ENCODE measurements around the gene PIGL. TPM values are rescaled to one million over a fixed set of nuclear protein-coding genes. Genes with fewer than 3 reads are reported as not detected.
"Not testable (repeated sequence)": the region's sequence is repeated elsewhere in the genome, so short reads cannot be mapped to it uniquely, and the experiment has no call there.

The PIGL gene
- total and polyA plus RNA-seq, 9 donors, result 10.7 to 18.7 (median 14.9) TPM

DNA sequence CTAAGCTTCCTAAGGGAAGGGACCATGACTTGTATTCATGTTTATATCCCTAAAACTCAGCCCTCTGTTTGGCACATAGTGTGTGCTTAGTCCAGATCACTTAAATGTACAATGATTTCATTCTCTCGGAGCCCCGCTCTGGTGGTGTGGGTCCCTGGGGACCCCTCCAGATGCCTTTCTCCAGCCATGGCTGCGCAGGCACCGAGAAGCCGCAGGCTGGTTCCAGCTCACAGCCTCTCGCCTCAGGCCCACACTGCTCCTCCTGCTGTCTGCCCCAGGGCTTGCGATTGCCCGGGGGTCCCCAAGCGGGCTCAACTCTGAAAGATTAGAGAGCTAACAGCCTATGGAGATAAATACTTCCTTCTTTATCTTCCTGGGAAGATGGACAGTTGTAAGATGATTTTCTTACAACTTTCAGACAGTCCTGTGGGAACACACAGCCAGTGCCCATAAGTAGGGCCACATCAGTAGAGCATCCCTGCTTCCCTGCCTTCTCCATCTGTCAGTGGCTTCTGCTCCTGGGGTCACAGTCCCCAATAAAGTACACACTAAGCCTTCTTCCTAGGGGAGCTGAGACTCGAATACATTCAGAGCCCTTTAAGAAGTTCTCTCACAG lies 70.0 kb downstream of the PIGL start:
- no peaks in the 10 kb centered on the region for H3K36me3 ChIP-seq (ENCODE audit: control insufficient read depth, insufficient read depth, low read length)
- no peaks in the 10 kb centered on the region for H3K27me3 ChIP-seq (ENCODE audit: control insufficient read depth, insufficient read depth, low read length)
- WGBS (ENCODE audit: insufficient coverage), result 59% methylated on average over 3 of the region's 10 CpGs
- no peak for DNase-seq
- peak overlapping the region; percentile 73 for H3K27ac ChIP-seq (ENCODE audit: low read length)
- H3K4me3 ChIP-seq (ENCODE audit: low read length), result no peak overlapping the region
- peaks cover 17% of the 10 kb centered on the region for H3K4me1 ChIP-seq (ENCODE audit: control insufficient read depth, insufficient read depth, low read length)
- no peaks in the 10 kb centered on the region for H3K9me3 ChIP-seq (replicated peaks; ENCODE audit: control insufficient read depth, low read depth, low read length)

DNA sequence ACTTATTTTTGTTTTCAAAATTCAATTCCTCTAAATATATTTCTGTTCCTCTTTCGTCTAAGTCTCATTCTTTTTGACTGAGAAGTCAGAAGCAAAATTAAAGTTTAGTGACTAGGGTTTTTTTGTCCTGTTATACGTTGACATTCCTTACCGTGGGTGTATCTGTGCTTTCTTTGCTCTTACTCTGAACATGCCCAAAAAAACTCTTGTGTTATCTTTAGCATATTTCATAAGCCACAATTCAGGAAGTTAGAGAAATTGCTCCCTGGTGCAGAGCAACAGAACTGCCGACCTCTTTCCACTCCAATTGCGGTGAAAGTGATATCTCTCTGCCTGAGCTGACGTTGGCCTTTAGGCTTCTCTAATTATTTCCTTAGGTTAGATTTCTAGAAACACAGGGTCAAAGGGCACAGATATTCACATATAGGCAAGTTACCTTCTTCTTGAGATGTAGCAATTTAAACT lies 70.6 kb downstream of the PIGL start:
- no peak overlapping the region for H3K4me3 ChIP-seq (ENCODE audit: low read length)

DNA sequence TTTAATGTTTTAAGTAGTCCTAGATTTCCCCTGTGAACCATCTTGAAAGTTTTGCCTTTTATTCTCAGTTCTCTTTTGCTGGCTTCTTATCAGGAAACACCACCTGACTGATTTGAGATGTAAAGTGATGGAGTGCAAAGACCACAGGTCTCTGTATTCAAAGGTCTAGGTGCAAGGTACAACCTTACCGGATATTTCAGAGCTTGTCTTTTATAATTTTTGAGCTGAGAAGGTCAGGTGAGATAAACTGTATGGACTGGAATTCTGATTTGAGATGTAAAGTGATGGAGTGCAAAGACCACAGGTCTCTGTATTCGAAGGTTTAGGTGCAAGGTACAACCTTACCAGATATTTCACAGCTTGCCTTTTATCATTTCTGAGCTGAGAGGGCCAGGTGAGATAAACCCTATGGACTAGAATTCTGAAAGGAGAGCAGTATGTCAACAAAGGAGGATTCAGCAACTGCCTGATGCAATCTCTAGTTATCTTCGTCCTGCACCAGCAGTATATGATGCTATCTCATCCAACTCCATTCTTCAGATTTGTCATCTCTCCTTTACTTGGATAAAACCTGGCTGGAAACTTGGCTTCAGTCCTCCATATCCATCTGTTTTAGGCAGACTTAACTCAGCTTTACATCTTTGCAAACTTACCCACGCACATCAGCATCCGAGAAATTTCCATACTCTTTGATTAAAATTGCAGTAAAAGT lies 72.0 kb downstream of the PIGL start:
- H3K27me3 ChIP-seq (ENCODE audit: control insufficient read depth, insufficient read depth, low read length), result no peaks in the 10 kb centered on the region
- H3K4me1 ChIP-seq (ENCODE audit: control insufficient read depth, insufficient read depth, low read length), result peaks cover 17% of the 10 kb centered on the region
- no peaks in the 10 kb centered on the region for H3K9me3 ChIP-seq (replicated peaks; ENCODE audit: control insufficient read depth, low read depth, low read length)
- 75% methylated on average over 2 of the region's 5 CpGs for WGBS (ENCODE audit: insufficient coverage)
- no peak overlapping the region for H3K4me3 ChIP-seq (ENCODE audit: low read length)
- H3K27ac ChIP-seq (ENCODE audit: low read length), result no peak overlapping the region
- H3K36me3 ChIP-seq (ENCODE audit: control insufficient read depth, insufficient read depth, low read length), result no peaks in the 10 kb centered on the region
- DNase-seq, result peak; percentile 54

More for the DNA sequence above, 70.6 kb downstream of the PIGL start:
- Histone ChIP-seq H3K9me3 (replicated peaks; ENCODE audit: control insufficient read depth, low read depth, low read length) (no peaks in the 10 kb centered on the region), H3K36me3 (ENCODE audit: control insufficient read depth, insufficient read depth, low read length) (no peaks in the 10 kb centered on the region), H3K27ac (ENCODE audit: low read length) (no peak overlapping the region), H3K27me3 (ENCODE audit: control insufficient read depth, insufficient read depth, low read length) (no peaks in the 10 kb centered on the region), H3K4me1 (ENCODE audit: control insufficient read depth, insufficient read depth, low read length) (peaks cover 17% of the 10 kb centered on the region)
- WGBS (ENCODE audit: insufficient coverage), result no CpG with 5 or more reads among the region's 6 CpGs
- peak; percentile 61 for DNase-seq

DNA sequence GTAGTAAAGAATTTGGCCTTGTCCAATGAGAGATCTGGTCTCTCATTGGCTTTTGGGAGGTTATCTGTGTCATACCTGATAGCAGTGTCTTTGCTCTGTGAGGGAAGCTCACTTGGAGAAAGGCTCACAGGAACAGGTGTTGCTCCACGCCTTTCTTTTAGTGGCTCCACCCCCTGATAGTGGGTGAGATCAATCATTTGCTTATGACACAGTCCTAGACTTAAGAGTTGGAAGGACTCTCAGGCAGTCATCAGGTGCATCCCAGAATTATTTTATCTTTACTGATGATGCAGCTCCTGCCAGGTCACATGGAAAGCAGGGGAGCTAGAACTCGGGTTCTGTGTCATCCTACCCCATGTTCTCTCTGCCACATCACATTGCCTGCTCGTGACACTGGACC lies 76.9 kb downstream of the PIGL start:
- no peak for DNase-seq
- Histone ChIP-seq H3K27me3 (ENCODE audit: control insufficient read depth, insufficient read depth, low read length) (no peaks in the 10 kb centered on the region), H3K9me3 (replicated peaks; ENCODE audit: control insufficient read depth, low read depth, low read length) (no peaks in the 10 kb centered on the region), H3K36me3 (ENCODE audit: control insufficient read depth, insufficient read depth, low read length) (no peaks in the 10 kb centered on the region), H3K4me1 (ENCODE audit: control insufficient read depth, insufficient read depth, low read length) (no peaks in the 10 kb centered on the region), H3K27ac (ENCODE audit: low read length) (no peak overlapping the region), H3K4me3 (ENCODE audit: low read length) (no peak overlapping the region)
- 81% methylated on average over 3 of the region's 3 CpGs for WGBS (ENCODE audit: insufficient coverage)

DNA sequence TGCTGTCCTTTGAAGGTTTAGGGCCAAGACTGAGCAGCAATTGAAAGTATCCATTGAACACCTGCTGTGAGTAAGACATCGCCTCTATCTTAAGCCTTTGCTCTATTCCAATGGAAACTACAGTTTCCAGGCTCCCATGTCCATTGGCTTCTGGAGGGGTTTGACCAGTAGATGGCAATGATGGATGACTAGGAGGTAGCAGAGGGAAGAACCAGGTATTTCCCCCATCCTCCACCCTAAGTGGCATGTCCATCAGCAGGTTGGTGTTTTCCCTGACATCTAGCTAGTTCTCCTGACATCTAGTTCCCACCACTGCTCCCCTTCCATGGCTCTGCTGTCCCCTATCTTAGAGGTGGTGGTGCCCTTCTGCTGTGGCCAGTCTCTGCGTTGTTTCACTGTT lies 77.5 kb downstream of the PIGL start:
- no peak for DNase-seq
- no peaks in the 10 kb centered on the region for H3K27me3 ChIP-seq (ENCODE audit: control insufficient read depth, insufficient read depth, low read length)
- no peak overlapping the region for H3K27ac ChIP-seq (ENCODE audit: low read length)
- no CpG with 5 or more reads among the region's 2 CpGs for WGBS (ENCODE audit: insufficient coverage)
- H3K9me3 ChIP-seq (replicated peaks; ENCODE audit: control insufficient read depth, low read depth, low read length), result no peaks in the 10 kb centered on the region
- no peak overlapping the region for H3K4me3 ChIP-seq (ENCODE audit: low read length)
- H3K4me1 ChIP-seq (ENCODE audit: control insufficient read depth, insufficient read depth, low read length), result no peaks in the 10 kb centered on the region
- peaks cover under 1% of the 10 kb centered on the region for H3K36me3 ChIP-seq (ENCODE audit: control insufficient read depth, insufficient read depth, low read length)

DNA sequence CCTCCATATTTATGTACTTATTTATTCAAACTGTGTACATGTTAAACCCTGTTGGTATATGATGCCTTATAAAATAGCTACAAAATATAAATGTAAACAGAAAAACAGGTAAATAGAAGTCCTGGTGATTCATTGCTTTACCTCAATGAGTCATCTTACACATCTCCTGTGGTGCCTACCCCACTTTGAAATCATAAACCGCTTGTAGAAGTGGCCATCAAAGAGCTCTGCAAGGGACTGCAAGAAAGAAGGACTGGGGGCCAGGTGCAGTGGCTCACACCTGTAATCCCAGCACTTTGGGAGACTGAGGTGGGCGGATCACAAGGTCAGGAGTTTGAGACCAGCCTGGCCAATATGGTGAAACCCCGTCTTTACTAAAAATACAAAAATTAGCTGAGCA lies 79.1 kb downstream of the PIGL start:
- H3K27me3 ChIP-seq (ENCODE audit: control insufficient read depth, insufficient read depth, low read length); H3K4me1 ChIP-seq (ENCODE audit: control insufficient read depth, insufficient read depth, low read length); H3K4me3 ChIP-seq (ENCODE audit: low read length); H3K27ac ChIP-seq (ENCODE audit: low read length); DNase-seq; H3K36me3 ChIP-seq (ENCODE audit: control insufficient read depth, insufficient read depth, low read length); H3K9me3 ChIP-seq (replicated peaks; ENCODE audit: control insufficient read depth, low read depth, low read length): not testable (repeated sequence)
- WGBS (ENCODE audit: insufficient coverage), result no CpG with 5 or more reads among the region's 3 CpGs

DNA sequence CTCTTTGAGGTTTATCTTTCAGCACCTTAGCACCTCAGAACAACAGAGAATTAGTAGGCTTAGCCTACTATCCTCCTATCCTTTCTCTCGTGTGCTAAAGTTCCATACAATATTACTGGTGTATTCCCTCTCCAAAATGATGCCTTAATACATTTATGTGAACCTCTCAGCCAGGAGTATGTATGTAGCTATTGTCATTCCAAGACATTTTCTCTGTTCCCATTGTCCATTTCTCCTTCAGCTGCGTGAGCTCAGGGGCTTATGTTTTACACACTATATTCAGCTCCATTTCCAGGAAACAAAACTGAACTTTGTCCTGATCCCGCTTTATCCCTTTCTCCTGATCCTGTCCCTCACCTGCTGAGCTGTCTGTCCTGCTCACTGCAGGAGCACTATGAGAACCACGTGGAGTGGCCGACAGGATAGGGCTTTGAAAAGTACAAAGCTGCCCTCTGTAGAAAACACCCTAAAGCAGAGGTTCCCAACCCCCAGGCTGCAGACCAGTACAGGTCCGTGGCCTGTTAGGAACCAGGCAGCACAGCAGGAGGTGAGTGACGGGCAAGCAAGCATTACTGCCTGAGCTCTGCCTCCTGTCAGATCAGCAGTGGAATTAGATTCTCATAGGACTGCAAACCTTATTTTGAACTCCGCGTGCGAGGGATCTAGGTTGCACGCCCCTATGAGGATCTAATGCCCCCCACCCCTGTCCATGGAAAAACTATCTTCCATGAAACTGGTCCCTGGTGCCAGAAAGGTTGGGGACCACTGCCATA lies 80.5 kb downstream of the PIGL start:
- no peaks in the 10 kb centered on the region for H3K4me1 ChIP-seq (ENCODE audit: control insufficient read depth, insufficient read depth, low read length)
- 70% methylated on average over 10 of the region's 11 CpGs for WGBS (ENCODE audit: insufficient coverage)
- peaks cover 13% of the 10 kb centered on the region for H3K36me3 ChIP-seq (ENCODE audit: control insufficient read depth, insufficient read depth, low read length)
- DNase-seq, result no peak
- no peaks in the 10 kb centered on the region for H3K27me3 ChIP-seq (ENCODE audit: control insufficient read depth, insufficient read depth, low read length)
- H3K27ac ChIP-seq (ENCODE audit: low read length), result no peak overlapping the region
- H3K4me3 ChIP-seq (ENCODE audit: low read length), result no peak overlapping the region
- no peaks in the 10 kb centered on the region for H3K9me3 ChIP-seq (replicated peaks; ENCODE audit: control insufficient read depth, low read depth, low read length)

DNA sequence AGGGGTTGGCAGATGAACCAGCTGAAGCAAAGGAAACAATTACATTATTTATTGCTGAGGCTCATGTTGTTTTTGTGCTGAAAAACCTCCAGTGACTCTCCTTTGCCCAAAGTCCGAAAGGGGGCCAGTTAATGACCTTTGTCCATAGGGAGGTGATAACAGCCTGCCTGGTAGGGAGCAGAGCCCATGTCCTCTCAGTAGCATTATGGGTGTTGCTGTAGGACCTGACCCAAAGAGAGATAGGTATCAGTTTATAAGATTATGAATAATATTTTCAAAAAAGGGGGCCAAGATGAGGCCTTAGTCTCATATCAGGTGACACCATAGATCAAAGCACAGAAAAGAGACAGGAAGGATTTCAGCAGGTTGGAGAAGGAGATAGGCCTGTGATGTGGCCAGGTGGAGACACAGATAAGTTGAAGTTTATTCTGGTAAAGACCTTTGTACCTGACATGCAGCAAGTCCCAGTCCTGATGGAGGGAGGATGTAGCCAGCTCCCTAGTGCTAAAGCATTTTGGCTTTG lies 81.2 kb downstream of the PIGL start:
- Histone ChIP-seq H3K9me3 (replicated peaks; ENCODE audit: control insufficient read depth, low read depth, low read length) (no peaks in the 10 kb centered on the region), H3K27ac (ENCODE audit: low read length) (no peak overlapping the region), H3K4me1 (ENCODE audit: control insufficient read depth, insufficient read depth, low read length) (no peaks in the 10 kb centered on the region), H3K36me3 (ENCODE audit: control insufficient read depth, insufficient read depth, low read length) (peaks cover 17% of the 10 kb centered on the region), H3K4me3 (ENCODE audit: low read length) (no peak overlapping the region), H3K27me3 (ENCODE audit: control insufficient read depth, insufficient read depth, low read length) (no peaks in the 10 kb centered on the region)
- no peak for DNase-seq
- 80% methylated on average over 1 of the region's 1 CpG for WGBS (ENCODE audit: insufficient coverage)

DNA sequence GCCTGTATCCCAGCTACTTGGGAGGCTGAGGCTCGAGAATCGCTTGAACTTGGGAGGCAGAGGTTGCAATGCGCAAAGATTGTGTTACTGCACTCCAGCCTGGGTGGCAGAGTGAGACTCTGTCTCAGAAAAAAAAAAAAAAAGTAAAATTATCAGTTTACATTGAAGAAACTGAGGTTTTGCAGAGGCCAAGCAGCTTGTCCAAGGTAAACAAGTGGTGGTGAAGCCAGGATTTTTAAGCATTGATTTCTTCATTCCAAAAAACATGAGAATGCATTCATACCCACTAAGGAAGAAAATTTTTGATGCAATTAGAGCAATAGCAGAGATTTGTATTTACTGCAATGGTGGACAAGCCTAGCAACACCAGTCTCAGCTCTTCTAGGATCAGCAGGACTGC lies 83.5 kb downstream of the PIGL start:
- DNase-seq, result no peak
- peaks cover 18% of the 10 kb centered on the region for H3K36me3 ChIP-seq (ENCODE audit: control insufficient read depth, insufficient read depth, low read length)
- WGBS (ENCODE audit: insufficient coverage), result 100% methylated on average over 2 of the region's 3 CpGs
- H3K27ac ChIP-seq (ENCODE audit: low read length), result no peak overlapping the region
- no peaks in the 10 kb centered on the region for H3K9me3 ChIP-seq (replicated peaks; ENCODE audit: control insufficient read depth, low read depth, low read length)
- H3K4me3 ChIP-seq (ENCODE audit: low read length), result no peak overlapping the region
- no peaks in the 10 kb centered on the region for H3K27me3 ChIP-seq (ENCODE audit: control insufficient read depth, insufficient read depth, low read length)
- H3K4me1 ChIP-seq (ENCODE audit: control insufficient read depth, insufficient read depth, low read length), result no peaks in the 10 kb centered on the region

Data from muscle of leg (tissue), 11 donors.